Keratinocyte (primary cell): Measurements from ENCODE around the gene S1PR4. TPM values are rescaled to one million over a fixed set of nuclear protein-coding genes. Genes with fewer than 3 reads are reported as not detected.
"Not testable (repeated sequence)": the region's sequence is repeated elsewhere in the genome, so short reads cannot be mapped to it uniquely, and the experiment has no call there.

Experiments
- DNase-seq: peaks from one replicate; pipeline ENCODE4 v3.0.0-alpha.2; 2011; ENCODE audit warnings: low read depth, missing footprints, low spot score
- FAIRE-seq: peaks from 2 replicates; lab custom pipeline; 2011; peaks lifted over from hg19 to GRCh38; lab: Jason Lieb, UNC
- H2AFZ ChIP-seq: 2 replicates; pipeline ENCODE4 v1.6.0; 2012; ENCODE audit warnings: low read length, control low read depth, inconsistent platforms; ENCODE audit not compliant: control insufficient read depth
- H3K27ac ChIP-seq: 2 replicates; pipeline ENCODE4 v1.5.1; 2011; ENCODE audit warnings: low read length; ENCODE audit not compliant: control insufficient read depth, insufficient read depth
- H3K27me3 ChIP-seq: 3 replicates; pipeline ENCODE4 v1.6.0; 2011; ENCODE audit warnings: low read length; ENCODE audit not compliant: control insufficient read depth, insufficient read depth; ENCODE audit errors: extremely low read depth
- H3K36me3 ChIP-seq, 2 experiments: 2 replicates in 1 of 2; 3 replicates in 1 of 2; pipeline ENCODE4 v1.5.1; 2011; ENCODE audit warnings: low read length in 2 of 2, mild to moderate bottlenecking in 1 of 2; ENCODE audit not compliant: control insufficient read depth in 2 of 2, insufficient read depth in 2 of 2; ENCODE audit errors: extremely low read depth in 1 of 2
- H3K4me1 ChIP-seq: 3 replicates; pipeline ENCODE4 v1.5.1; 2011; ENCODE audit warnings: low read length; ENCODE audit not compliant: control insufficient read depth, insufficient read depth; ENCODE audit errors: extremely low read depth
- H3K4me2 ChIP-seq: 3 replicates; pipeline ENCODE4 v1.6.0; 2011; ENCODE audit warnings: low read depth, low read length; ENCODE audit not compliant: control insufficient read depth, insufficient read depth; ENCODE audit errors: extremely low read depth
- H3K4me3 ChIP-seq, 3 experiments: fragments of 200-600 bp in 1 of 3; sonication (generic) in 1 of 3; 2 replicates in 2 of 3; 3 replicates in 1 of 3; pipeline ENCODE4 v1.5.1; 2011 to 2016; ENCODE audit warnings: low read length in 3 of 3, mild to moderate bottlenecking in 3 of 3, control low read depth in 2 of 3, inconsistent platforms in 1 of 3, low read depth in 1 of 3, mixed read lengths in 1 of 3, mixed run types in 1 of 3, moderate library complexity in 1 of 3; ENCODE audit not compliant: control insufficient read depth in 2 of 3, insufficient read depth in 2 of 3; ENCODE audit errors: extremely low read depth in 1 of 3
- H3K79me2 ChIP-seq: 2 replicates; pipeline ENCODE4 v1.6.0; 2012; ENCODE audit warnings: low read length; ENCODE audit not compliant: control insufficient read depth, insufficient read depth
- H3K9ac ChIP-seq: 3 replicates; pipeline ENCODE4 v1.6.0; 2011; ENCODE audit warnings: low read length; ENCODE audit not compliant: control insufficient read depth, insufficient read depth; ENCODE audit errors: extremely low read depth
- H3K9me1 ChIP-seq: 3 replicates; pipeline ENCODE4 v1.6.0; 2011; ENCODE audit warnings: low read length; ENCODE audit not compliant: control insufficient read depth, insufficient read depth; ENCODE audit errors: extremely low read depth
- H3K9me3 ChIP-seq: 2 replicates; pipeline ENCODE4 v1.5.1; 2012; ENCODE audit warnings: low read depth, low read length; ENCODE audit not compliant: control insufficient read depth
- H4K20me1 ChIP-seq: 3 replicates; pipeline ENCODE4 v1.6.0; 2011; ENCODE audit warnings: low read length; ENCODE audit not compliant: control insufficient read depth, insufficient read depth; ENCODE audit errors: extremely low read depth
- EZH2 ChIP-seq: IDR thresholded peaks from one replicate; pipeline ENCODE4 v1.6.1; 2012; ENCODE audit warnings: inconsistent platforms, mild to moderate bottlenecking, low read length, moderate library complexity
- dilution Hi-C: fragments of 300-500 bp; cut with MboI; formaldehyde crosslinking; loops from one replicate; pipeline ENCODE4 v1.7.0; 2020; ENCODE audit warnings: low sequenced_read_pairs; ENCODE audit not compliant: extremely low pct_ligation_motif_present
- polyA plus RNA-seq, 5 experiments: library from polyadenylated mRNA; depleted of rRNA in 3 of 5; stranded (reverse) in 3 of 5; stranded (forward) in 1 of 5; unstranded in 1 of 5; fragments of >200 nt; gene quantifications; 1 replicate in 1 of 5; 2 replicates in 3 of 5; 3 replicates in 1 of 5; pipeline versions ENCODE4 v1.2.1 to v1.2.3, GENCODE V29; 2011 to 2012; ENCODE audit warnings: missing spikeins in 2 of 5, low read depth in 1 of 5, low replicate concordance in 1 of 5
- TF ChIP-seq, protein P1 (sequence below), 3 experiments: IDR thresholded peaks in 1 of 3; conservative IDR thresholded peaks in 1 of 3; optimal IDR thresholded peaks in 1 of 3; 2 replicates in 2 of 3; 3 replicates in 1 of 3; pipeline versions ENCODE3 to v1.5.1; 2011; ENCODE audit warnings: low read length in 3 of 3, mild to moderate bottlenecking in 3 of 3, moderate library complexity in 2 of 3, control low read depth in 1 of 3, inconsistent platforms in 1 of 3; ENCODE audit not compliant: insufficient read depth in 2 of 3; ENCODE audit errors: extremely low read depth in 1 of 3

The S1PR4 gene
- polyA plus RNA-seq, 1 donor (not counting 4 experiments of a cell fraction or from before 2014, with no cell fraction given), result 0.08 TPM

DNA sequence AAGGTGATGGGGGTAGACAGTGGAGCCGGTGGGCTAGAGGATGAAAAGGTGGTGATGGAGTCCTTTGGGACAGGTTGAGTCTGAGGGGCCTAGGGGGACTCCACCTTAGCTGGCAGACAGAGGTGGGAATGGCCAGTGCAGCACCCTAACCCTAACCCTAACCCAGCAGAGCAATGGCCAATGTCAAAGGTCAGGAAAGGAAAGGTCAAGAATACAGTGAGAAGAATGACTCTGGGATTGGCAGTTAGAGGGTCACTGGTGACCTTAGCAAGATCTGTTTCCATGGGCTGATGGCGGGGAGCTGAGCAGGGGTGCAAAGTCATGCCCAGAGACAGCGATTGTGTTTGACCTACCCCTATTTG, 26.2 kb upstream of the S1PR4 start:
- Histone ChIP-seq H3K9me1 (no peaks in the 10 kb centered on the region), H3K79me2 (peaks cover 49% of the 10 kb centered on the region), H3K36me3 (peaks cover 49 to 60% of the 10 kb centered on the region in 2 experiments), H3K27me3 (no peaks in the 10 kb centered on the region), H4K20me1 (no peaks in the 10 kb centered on the region), H3K27ac (no peak overlapping the region), H3K4me1 (peaks cover 16% of the 10 kb centered on the region), H3K9me3 (no peaks in the 10 kb centered on the region), H3K4me3 (no peak overlapping the region), H2AFZ (no peak overlapping the region), H3K4me2 (no peak overlapping the region), H3K9ac (no peak overlapping the region)
- dilution Hi-C loops, result no loop called here
- DNase-seq, result no peak
- no peak for FAIRE-seq
- no peak for TF ChIP-seq EZH2
- TF ChIP-seq, protein P1, sequence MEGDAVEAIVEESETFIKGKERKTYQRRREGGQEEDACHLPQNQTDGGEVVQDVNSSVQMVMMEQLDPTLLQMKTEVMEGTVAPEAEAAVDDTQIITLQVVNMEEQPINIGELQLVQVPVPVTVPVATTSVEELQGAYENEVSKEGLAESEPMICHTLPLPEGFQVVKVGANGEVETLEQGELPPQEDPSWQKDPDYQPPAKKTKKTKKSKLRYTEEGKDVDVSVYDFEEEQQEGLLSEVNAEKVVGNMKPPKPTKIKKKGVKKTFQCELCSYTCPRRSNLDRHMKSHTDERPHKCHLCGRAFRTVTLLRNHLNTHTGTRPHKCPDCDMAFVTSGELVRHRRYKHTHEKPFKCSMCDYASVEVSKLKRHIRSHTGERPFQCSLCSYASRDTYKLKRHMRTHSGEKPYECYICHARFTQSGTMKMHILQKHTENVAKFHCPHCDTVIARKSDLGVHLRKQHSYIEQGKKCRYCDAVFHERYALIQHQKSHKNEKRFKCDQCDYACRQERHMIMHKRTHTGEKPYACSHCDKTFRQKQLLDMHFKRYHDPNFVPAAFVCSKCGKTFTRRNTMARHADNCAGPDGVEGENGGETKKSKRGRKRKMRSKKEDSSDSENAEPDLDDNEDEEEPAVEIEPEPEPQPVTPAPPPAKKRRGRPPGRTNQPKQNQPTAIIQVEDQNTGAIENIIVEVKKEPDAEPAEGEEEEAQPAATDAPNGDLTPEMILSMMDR (optimal IDR thresholded peaks at IDR 0.05 in 1 of 3, IDR thresholded peaks at IDR 0.05 in 1 of 3, conservative IDR thresholded peaks at IDR 0.05 in 1 of 3; ENCODE audit: extremely low read depth in 1 of 3, insufficient read depth in 2 of 3, low read length in 3 of 3), result no peak

DNA sequence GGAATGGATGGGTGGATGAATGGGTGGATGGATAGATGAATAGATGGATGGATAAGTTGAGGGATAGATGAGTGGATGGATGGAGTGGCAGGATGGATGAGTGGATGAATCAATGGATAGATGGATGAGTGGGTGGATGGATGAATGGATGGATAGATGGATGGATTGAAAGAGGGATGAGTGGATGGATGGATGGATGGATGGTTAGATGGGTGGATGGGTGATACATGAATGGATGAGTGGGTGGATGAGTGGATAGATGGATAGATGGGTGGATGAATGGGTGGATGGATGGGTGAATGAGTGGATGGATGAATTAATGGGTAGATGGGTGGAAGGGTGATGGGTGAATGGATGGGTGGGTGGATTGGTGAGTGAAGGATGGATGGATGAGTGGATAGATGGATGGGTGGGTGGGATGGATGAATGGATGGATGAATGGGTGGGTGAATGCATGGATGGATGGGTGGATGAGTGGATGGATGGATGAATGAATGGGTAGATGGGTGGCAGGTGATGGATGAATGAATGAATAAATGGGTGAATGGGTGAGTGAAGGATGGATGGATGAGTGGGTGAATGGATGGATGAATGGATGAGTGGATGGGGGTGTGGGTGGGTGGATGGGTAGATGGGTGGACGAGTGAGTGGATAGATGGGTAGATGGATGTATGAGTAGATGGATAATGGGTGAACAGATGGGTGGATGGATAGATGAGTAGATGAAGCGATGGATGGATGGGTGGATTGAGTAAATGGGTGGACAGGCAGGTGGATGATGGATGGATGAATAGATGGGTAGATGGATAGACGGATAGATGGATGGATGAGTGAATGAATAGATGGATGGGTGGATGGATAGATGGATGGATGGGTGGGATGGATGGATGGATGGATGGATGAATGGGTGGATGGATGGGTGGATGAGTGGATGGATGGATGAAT, 25.0 kb upstream of the S1PR4 start:
- no peak overlapping the region for H3K4me3 ChIP-seq
- H3K27me3 ChIP-seq, result no peaks in the 10 kb centered on the region
- H3K9me3 ChIP-seq, result no peaks in the 10 kb centered on the region
- H3K4me1 ChIP-seq, result peaks cover 16% of the 10 kb centered on the region
- H3K27ac ChIP-seq, result no peak overlapping the region
- H3K79me2 ChIP-seq, result peaks cover 44% of the 10 kb centered on the region
- peaks cover 49 to 67% of the 10 kb centered on the region in 2 experiments for H3K36me3 ChIP-seq
- H4K20me1 ChIP-seq, result no peaks in the 10 kb centered on the region
- no peaks in the 10 kb centered on the region for H3K9me1 ChIP-seq
- FAIRE-seq, result no peak
- H2AFZ ChIP-seq, result no peak overlapping the region
- H3K9ac ChIP-seq, result no peak overlapping the region
- no peak for TF ChIP-seq EZH2
- TF ChIP-seq, protein P1 (optimal IDR thresholded peaks at IDR 0.05 in 1 of 3, IDR thresholded peaks at IDR 0.05 in 1 of 3, conservative IDR thresholded peaks at IDR 0.05 in 1 of 3; ENCODE audit: extremely low read depth in 1 of 3, insufficient read depth in 2 of 3, low read length in 3 of 3), result no peak
- H3K4me2 ChIP-seq, result no peak overlapping the region
- DNase-seq, result no peak
- dilution Hi-C loops, result no loop called here

DNA sequence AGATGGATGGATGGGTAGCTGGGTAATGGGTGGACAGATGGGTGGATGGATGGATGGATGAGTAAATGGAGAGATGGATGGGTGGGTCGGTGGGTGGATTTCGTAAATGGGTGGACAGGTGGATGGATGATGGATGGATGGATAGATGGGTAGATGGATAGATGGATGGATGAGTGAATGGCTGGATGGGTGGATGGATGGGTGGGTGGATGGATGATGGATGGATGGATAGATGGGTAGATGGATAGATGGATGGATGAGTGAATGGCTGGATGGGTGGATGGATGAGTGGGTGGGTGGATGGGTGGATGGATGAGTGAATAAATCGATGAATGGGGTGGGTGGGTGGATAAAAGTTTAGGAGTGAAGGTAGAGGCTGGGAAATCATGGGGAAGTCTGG, 24.1 kb upstream of the S1PR4 start:
- dilution Hi-C loops, H2AFZ ChIP-seq, H4K20me1 ChIP-seq, H3K4me3 ChIP-seq, H3K9me3 ChIP-seq, FAIRE-seq, DNase-seq, H3K9me1 ChIP-seq, H3K27me3 ChIP-seq: not testable (repeated sequence)
- Histone ChIP-seq H3K36me3 (peaks cover 42 to 60% of the 10 kb centered on the region in 2 experiments), H3K4me1 (peaks cover 16% of the 10 kb centered on the region), H3K9ac (peak overlapping the region; percentile 80), H3K79me2 (peaks cover 35% of the 10 kb centered on the region), H3K4me2 (peak overlapping the region; percentile 93), H3K27ac (peak overlapping the region; percentile 99)
